ENCODE measurements around the gene BEAN1. TPM values are rescaled to one million over a fixed set of nuclear protein-coding genes. Genes with fewer than 3 reads are reported as not detected.

The BEAN1 gene
- polyA plus RNA-seq, 1 of the 3 experiments (the other 2 are of a cell fraction), result 0.07 TPM

- TF ChIP-seq, protein P1, sequence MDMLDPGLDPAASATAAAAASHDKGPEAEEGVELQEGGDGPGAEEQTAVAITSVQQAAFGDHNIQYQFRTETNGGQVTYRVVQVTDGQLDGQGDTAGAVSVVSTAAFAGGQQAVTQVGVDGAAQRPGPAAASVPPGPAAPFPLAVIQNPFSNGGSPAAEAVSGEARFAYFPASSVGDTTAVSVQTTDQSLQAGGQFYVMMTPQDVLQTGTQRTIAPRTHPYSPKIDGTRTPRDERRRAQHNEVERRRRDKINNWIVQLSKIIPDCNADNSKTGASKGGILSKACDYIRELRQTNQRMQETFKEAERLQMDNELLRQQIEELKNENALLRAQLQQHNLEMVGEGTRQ (IDR thresholded peaks at IDR 0.05; ENCODE audit: borderline replicate concordance, low read depth, low read length), result no peak
- TF ChIP-seq TCF12 (IDR thresholded peaks at IDR 0.05) (no peak), ELF1 (IDR thresholded peaks at IDR 0.05) (no peak)
Measured at GRCh38 chr16:66421891-66422290, 5.2 kb upstream of the BEAN1 start (continued).

- Histone ChIP-seq H3K9me3 (no peaks in the 10 kb centered on the region), H3K36me3 (replicated peaks in 1 of 2; ENCODE audit: control insufficient read depth in 1 of 2, insufficient read depth in 2 of 2, low read length in 1 of 2) (no peaks in the 10 kb centered on the region), H3K27me3 (ENCODE audit: insufficient read depth) (peaks cover 17% of the 10 kb centered on the region), H3K27ac (ENCODE audit: low read depth in 2 of 2, low read length in 1 of 2) (no peak overlapping the region), H3K79me2 (ENCODE audit: insufficient read depth) (no peaks in the 10 kb centered on the region), H3K4me2 (no peak overlapping the region), H4K20me1 (ENCODE audit: insufficient read depth) (no peaks in the 10 kb centered on the region), H3K4me1 (ENCODE audit: control insufficient read depth in 1 of 2, insufficient read depth in 2 of 2, low read depth in 1 of 2, low read length in 1 of 2) (peaks cover 0 to 4% of the 10 kb centered on the region in 2 experiments; a peak in 1 of 4 replicates), H3K9ac (no peak overlapping the region), H3K4me3 (ENCODE audit: low read depth in 2 of 2, low read length in 1 of 2) (no peak overlapping the region), H3K9me2 (no peaks in the 10 kb centered on the region), H3F3A (replicated peaks; ENCODE audit: insufficient read depth) (no peaks in the 10 kb centered on the region), H2AFZ (ENCODE audit: low read depth) (no peak overlapping the region)
- no peak for DNase-seq
- ChIA-PET CTCF (interaction anchor here (1.2 kb wide), 1 partner anchor 16 kb away, joined by 4 read pairs; no protein-coding TSS in a partner anchor), POLR2A (no interaction called here)
- 94% methylated on average over 2 of the region's 2 CpGs for WGBS (ENCODE audit: low lambda C conversion rate)
- TF ChIP-seq, protein P2, sequence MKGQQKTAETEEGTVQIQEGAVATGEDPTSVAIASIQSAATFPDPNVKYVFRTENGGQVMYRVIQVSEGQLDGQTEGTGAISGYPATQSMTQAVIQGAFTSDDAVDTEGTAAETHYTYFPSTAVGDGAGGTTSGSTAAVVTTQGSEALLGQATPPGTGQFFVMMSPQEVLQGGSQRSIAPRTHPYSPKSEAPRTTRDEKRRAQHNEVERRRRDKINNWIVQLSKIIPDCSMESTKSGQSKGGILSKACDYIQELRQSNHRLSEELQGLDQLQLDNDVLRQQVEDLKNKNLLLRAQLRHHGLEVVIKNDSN (IDR thresholded peaks at IDR 0.05; ENCODE audit: borderline replicate concordance, low read depth), result no peak
- TF ChIP-seq TCF12 (IDR thresholded peaks at IDR 0.05), result no peak
- TF ChIP-seq TAF1 (IDR thresholded peaks at IDR 0.05; ENCODE audit: borderline replicate concordance, low read depth, low read length), result no peak
- no peak for TF ChIP-seq ZBTB33 (IDR thresholded peaks at IDR 0.05; ENCODE audit: borderline replicate concordance, low read depth)
- TF ChIP-seq RAD21 (IDR thresholded peaks at IDR 0.05; ENCODE audit: low read length), result no peak
- no peak for TF ChIP-seq MEF2A (IDR thresholded peaks at IDR 0.05; ENCODE audit: borderline replicate concordance, low read depth)
- TF ChIP-seq RXRA (IDR thresholded peaks at IDR 0.05; ENCODE audit: borderline replicate concordance, low read depth), result no peak
- TF ChIP-seq NFIC (IDR thresholded peaks at IDR 0.05; ENCODE audit: borderline replicate concordance), result no peak
- TF ChIP-seq FOXM1 (IDR thresholded peaks at IDR 0.05; ENCODE audit: low read depth), result no peak
- no peak for TF ChIP-seq IRF3 (IDR thresholded peaks at IDR 0.05; ENCODE audit: low read depth, low read length)
- no peak for TF ChIP-seq CTCF (IDR thresholded peaks at IDR 0.05)
- no peak for TF ChIP-seq MAX (IDR thresholded peaks at IDR 0.05; ENCODE audit: low read depth)
Measured at GRCh38 chr16:66422366-66422765, 4.7 kb upstream of the BEAN1 start.

Data from SK-N-SH (cell line).